Glutamatergic neuron (in vitro differentiated cells): Measurements from ENCODE around the gene ATE1. TPM values are rescaled to one million over a fixed set of nuclear protein-coding genes. Genes with fewer than 3 reads are reported as not detected.
"Not testable (repeated sequence)": the region's sequence is repeated elsewhere in the genome, so short reads cannot be mapped to it uniquely, and the experiment has no call there.

Experiments used
- DNase-seq: peaks from one replicate; pipeline ENCODE4 v3.0.0; 2022
- H3K27ac Mint-ChIP-seq: one replicate; pipeline ENCODE4 v1.8.0; 2020; ENCODE audit warnings: mild to moderate bottlenecking, mixed read lengths, inconsistent platforms; ENCODE audit not compliant: unreplicated experiment
- H3K27me3 Mint-ChIP-seq: one replicate; pipeline ENCODE4 v1.8.0; 2020; ENCODE audit warnings: mild to moderate bottlenecking, moderate library complexity, mixed read lengths, inconsistent platforms; ENCODE audit not compliant: unreplicated experiment
- H3K36me3 Mint-ChIP-seq: one replicate; pipeline ENCODE4 v1.8.0; 2020; ENCODE audit warnings: mild to moderate bottlenecking, mixed read lengths, inconsistent platforms; ENCODE audit not compliant: unreplicated experiment
- H3K4me1 Mint-ChIP-seq: one replicate; pipeline ENCODE4 v1.8.0; 2020; ENCODE audit warnings: mild to moderate bottlenecking, low read depth, mixed read lengths, inconsistent platforms; ENCODE audit not compliant: unreplicated experiment
- H3K4me3 Mint-ChIP-seq: one replicate; pipeline ENCODE4 v1.8.0; 2020; ENCODE audit warnings: mild to moderate bottlenecking, mixed read lengths, inconsistent platforms; ENCODE audit not compliant: unreplicated experiment
- H3K9me3 Mint-ChIP-seq: one replicate; pipeline ENCODE4 v1.8.0; 2020; ENCODE audit warnings: mild to moderate bottlenecking, moderate library complexity, mixed read lengths, inconsistent platforms; ENCODE audit not compliant: unreplicated experiment
- total RNA-seq: library from RNA; stranded (reverse); fragmentation: NEBNext Ultra II Directional; extraction: Animal tissue kit (Norgen Biotek cat#: 25700); gene quantifications from one replicate; pipeline ENCODE4 v1.2.1, GENCODE V29; 2021; ENCODE audit not compliant: unreplicated experiment
- TF ChIP-seq, protein P1 (sequence below): fragments of 200-600 bp; sonication (generic); IDR thresholded peaks from one replicate; pipeline ENCODE4 v1.5.0; 2021; ENCODE audit not compliant: partially characterized antibody, unreplicated experiment

ATE1 gene
- total RNA-seq, 1 donor from 2014 or later, result 30.4 TPM

DNA sequence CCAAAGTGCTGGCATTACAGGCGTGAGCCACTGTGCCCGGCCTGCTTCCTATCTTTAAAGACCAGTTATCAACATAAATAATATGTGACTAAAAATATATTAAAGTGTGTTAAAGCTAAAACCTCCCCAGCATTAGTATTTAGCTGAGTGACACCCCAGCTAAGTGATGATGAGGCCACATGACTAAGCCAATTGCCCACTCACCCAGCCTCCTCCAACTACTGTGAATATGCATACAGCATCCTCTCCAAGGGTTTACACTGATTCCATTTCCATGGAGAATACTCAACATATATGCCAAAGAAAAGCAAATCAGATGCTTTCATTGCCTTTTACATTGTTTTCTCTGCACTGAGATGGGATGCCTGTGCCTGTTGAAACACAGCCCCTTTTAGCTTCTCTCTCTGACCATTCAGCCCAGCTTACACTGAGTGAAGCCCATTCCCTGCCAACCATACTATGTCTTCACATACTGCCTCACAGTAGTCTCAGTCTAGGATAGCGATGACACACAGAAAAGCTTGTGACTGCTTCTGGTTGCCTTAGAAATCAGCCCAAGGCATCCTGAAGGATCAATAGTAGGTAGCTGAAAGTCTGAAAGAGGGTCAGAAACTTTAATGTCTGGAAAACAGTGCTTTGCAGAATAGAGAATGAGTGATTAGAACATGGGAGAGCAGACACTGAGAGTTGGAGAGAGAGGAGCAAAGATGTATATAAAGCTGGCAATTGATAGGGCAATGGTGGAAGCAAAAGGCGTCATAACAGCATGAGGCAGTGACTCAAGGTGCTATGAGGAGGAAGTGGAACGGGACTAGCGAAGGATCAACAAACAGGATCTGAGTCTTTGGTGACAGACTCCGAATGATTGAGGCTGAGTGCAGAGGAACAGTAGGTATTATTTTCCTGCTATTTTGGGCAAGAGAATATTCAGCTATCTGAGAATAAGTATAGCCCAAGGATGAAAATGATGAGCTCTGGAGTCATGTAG is 19.8 kb upstream of the ATE1 start:
- no peaks in the 10 kb centered on the region for H3K27me3 Mint-ChIP-seq
- peaks cover 5% of the 10 kb centered on the region for H3K36me3 Mint-ChIP-seq
- H3K27ac Mint-ChIP-seq, result no peak overlapping the region
- no peak for DNase-seq
- H3K9me3 Mint-ChIP-seq, result no peaks in the 10 kb centered on the region
- TF ChIP-seq, protein P1, sequence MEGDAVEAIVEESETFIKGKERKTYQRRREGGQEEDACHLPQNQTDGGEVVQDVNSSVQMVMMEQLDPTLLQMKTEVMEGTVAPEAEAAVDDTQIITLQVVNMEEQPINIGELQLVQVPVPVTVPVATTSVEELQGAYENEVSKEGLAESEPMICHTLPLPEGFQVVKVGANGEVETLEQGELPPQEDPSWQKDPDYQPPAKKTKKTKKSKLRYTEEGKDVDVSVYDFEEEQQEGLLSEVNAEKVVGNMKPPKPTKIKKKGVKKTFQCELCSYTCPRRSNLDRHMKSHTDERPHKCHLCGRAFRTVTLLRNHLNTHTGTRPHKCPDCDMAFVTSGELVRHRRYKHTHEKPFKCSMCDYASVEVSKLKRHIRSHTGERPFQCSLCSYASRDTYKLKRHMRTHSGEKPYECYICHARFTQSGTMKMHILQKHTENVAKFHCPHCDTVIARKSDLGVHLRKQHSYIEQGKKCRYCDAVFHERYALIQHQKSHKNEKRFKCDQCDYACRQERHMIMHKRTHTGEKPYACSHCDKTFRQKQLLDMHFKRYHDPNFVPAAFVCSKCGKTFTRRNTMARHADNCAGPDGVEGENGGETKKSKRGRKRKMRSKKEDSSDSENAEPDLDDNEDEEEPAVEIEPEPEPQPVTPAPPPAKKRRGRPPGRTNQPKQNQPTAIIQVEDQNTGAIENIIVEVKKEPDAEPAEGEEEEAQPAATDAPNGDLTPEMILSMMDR, result no peak
- no peaks in the 10 kb centered on the region for H3K4me1 Mint-ChIP-seq
- no peak overlapping the region for H3K4me3 Mint-ChIP-seq

DNA sequence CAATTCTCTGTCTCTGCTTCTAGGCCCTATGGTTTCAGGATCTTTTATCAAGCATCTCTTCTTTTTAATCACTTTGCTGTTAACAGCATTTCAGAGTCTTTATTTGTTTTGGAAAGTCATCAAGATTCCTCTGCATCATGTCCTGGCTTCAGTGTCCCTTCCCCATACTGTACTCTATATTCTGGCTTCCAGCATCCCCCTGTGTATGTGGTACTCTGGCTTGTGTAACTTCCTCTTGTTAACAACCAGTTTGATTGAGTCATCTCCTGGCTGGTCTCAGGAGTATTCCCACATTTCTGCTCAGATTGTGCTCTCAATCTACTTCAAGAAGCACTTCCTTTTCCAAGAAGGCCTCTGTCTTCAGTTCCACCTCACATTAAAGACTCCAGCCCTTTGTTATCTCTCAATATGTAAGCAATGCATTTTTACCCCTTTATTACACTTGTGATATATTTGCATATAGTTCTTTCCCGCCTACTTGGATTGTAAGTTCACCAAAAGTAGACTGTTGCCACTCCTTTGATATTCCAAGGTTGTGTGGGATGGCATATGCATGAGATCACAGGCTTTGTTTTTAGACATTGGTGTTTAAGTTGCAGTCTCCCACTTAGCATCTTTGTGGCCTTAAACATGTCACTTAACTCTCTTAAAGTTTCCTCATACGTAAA is 15.1 kb upstream of the ATE1 start:
- TF ChIP-seq, protein P1, result no peak
- DNase-seq, result no peak
- no peak overlapping the region for H3K27ac Mint-ChIP-seq
- no peaks in the 10 kb centered on the region for H3K27me3 Mint-ChIP-seq
- H3K36me3 Mint-ChIP-seq, result no peaks in the 10 kb centered on the region
- H3K4me1 Mint-ChIP-seq, result no peaks in the 10 kb centered on the region
- no peak overlapping the region for H3K4me3 Mint-ChIP-seq
- no peaks in the 10 kb centered on the region for H3K9me3 Mint-ChIP-seq

DNA sequence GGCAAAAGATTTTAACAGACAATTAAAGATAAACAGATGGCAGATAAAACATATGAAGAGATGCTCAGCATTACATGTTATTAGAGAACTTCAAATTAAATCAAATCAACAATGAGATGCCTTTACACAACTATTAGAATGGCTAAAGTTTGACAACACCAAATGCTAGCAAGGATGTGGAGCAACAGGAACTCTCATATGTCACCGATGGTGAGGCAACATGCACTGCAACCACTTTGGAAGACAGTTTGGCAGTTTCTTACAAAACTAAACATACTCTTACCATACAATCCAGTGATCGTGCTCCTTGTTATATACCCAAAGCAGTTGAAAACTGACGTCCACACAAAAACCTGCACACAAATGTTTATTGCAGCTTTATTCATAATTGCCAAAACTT is 13.7 kb upstream of the ATE1 start:
- no peaks in the 10 kb centered on the region for H3K4me1 Mint-ChIP-seq
- H3K36me3 Mint-ChIP-seq, result no peaks in the 10 kb centered on the region
- TF ChIP-seq, protein P1, result no peak
- H3K9me3 Mint-ChIP-seq, result no peaks in the 10 kb centered on the region
- H3K4me3 Mint-ChIP-seq, result no peak overlapping the region
- H3K27ac Mint-ChIP-seq, result no peak overlapping the region
- no peaks in the 10 kb centered on the region for H3K27me3 Mint-ChIP-seq
- no peak for DNase-seq

DNA sequence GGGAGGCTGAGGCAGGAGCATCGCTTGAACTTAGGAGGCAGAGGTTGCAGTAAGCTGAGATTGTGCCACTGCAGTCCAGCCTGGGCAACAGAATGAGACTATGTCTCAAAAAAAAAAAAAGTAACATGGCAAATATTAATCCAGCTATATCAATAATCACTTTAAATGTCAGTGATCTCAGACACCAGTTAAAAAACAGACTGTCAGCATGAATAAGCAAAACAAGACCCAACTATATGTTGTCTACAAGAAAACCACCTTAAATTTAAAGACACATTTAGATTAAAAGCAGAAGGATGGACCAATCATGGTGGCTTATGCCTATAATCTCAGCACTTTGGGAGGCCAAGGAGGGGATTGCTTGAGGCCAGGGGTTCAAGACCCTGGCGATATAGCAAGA is 8.5 kb upstream of the ATE1 start:
- no peak overlapping the region for H3K4me3 Mint-ChIP-seq
- no peaks in the 10 kb centered on the region for H3K36me3 Mint-ChIP-seq
- TF ChIP-seq, protein P1, result no peak
- H3K27me3 Mint-ChIP-seq, result peaks cover 2% of the 10 kb centered on the region
- peaks cover 1% of the 10 kb centered on the region for H3K9me3 Mint-ChIP-seq
- H3K4me1 Mint-ChIP-seq, result no peaks in the 10 kb centered on the region
- no peak for DNase-seq
- H3K27ac Mint-ChIP-seq, result no peak overlapping the region

DNA sequence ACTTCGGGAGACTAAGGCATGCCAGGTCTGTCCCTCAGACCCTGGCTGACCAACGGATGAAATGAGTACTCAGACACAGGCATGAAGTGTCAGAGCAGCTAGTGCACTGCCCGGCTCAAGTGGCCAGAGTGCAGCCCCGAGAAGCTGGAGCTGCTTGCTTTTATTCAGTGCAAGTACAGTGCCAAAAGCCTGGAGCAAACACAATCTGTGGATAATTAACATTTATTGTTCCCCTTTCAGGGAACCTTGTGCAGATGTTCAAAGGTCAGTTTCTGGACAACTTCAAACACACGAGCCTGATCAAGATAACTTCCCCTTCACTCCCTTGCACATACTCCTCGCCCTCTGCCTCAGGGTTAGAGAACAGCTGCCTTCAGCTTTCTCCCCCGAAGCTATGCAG is 7.9 kb upstream of the ATE1 start:
- Mint-ChIP-seq H3K4me3 (no peak overlapping the region), H3K36me3 (no peaks in the 10 kb centered on the region), H3K9me3 (peaks cover 1% of the 10 kb centered on the region), H3K27me3 (peaks cover 2% of the 10 kb centered on the region), H3K27ac (no peak overlapping the region), H3K4me1 (no peaks in the 10 kb centered on the region)
- DNase-seq, result no peak
- TF ChIP-seq, protein P1, result no peak

DNA sequence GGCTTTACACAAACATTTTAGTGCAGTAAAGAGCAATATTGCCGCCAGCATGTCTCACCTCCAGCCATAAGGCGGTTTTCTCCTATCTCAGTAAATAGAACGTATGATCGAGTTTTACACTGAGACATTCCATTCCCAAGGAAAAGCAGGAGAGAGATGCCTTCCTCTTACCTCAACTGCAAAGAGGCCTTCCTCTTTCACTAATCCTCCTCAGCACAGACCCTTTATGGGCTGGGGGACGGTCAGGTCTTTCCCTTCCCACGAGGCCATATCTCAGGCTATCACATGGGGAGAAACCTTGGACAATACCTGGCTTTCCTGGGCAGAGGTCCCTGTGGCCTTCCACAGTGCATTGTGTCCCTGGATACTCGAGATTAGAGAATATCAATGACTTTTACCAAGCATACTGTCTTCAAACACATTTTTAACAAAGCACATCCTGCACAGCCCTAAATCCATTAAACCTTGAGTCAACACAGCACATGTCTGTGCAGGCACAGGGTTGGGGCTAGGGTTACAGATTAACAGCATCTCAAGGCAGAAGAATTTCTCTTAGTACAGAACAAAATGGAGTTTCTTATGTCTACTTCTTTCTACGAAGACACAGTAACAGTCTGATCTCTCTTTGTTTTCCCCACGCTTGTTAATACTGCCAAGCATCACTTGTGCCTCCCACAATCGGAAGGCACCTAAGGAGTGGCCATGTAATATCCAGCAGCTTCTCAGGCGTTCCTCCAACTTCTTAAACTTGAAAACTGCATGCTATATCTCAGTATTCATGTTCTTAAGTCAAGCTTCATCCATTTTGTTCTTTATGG is 2.6 kb upstream of the ATE1 start:
- Mint-ChIP-seq H3K27me3 (peaks cover 10% of the 10 kb centered on the region), H3K27ac (peak overlapping the region; percentile 0), H3K4me1 (peaks cover 15% of the 10 kb centered on the region)
- H3K4me3 Mint-ChIP-seq, H3K9me3 Mint-ChIP-seq, DNase-seq, H3K36me3 Mint-ChIP-seq: not testable (repeated sequence)
